Thoracic aorta (tissue), 2 donors: ENCODE measurements around the gene CABLES2. TPM values are rescaled to one million over a fixed set of nuclear protein-coding genes. Genes with fewer than 3 reads are reported as not detected.

Experiments used
- ATAC-seq: fragments of 150-250 bp; one replicate; pipeline ENCODE4 v1.8.0; 2017; ENCODE audit warnings: low read depth; ENCODE audit not compliant: insufficient number of reproducible peaks, low FRiP score
- DNase-seq: peaks from one replicate; pipeline ENCODE4 v3.0.0-alpha.2; 2020; ENCODE audit warnings: low spot score
- H3K27ac ChIP-seq, 2 donors: fragments of 200-600 bp; sonication (generic); 1 replicate in 1 of 2; 2 replicates in 1 of 2; pipeline ENCODE4 v1.5.1; 2016; ENCODE audit warnings: mild to moderate bottlenecking in 2 of 2, moderate library complexity in 2 of 2
- H3K27me3 ChIP-seq: fragments of 200-600 bp; sonication (generic); replicated peaks from 2 replicates; pipeline ENCODE4 v1.6.0; 2016; ENCODE audit warnings: mild to moderate bottlenecking; ENCODE audit not compliant: insufficient read depth
- H3K36me3 ChIP-seq: fragments of 200-600 bp; sonication (generic); one replicate; pipeline ENCODE4 v1.5.1; 2016
- H3K4me1 ChIP-seq, 2 donors: fragments of 200-600 bp; sonication (generic); 1 replicate in 1 of 2; 2 replicates in 1 of 2; pipeline versions ENCODE4 v1.5.1 to v1.6.0; 2016; ENCODE audit warnings: low read depth in 2 of 2, mild to moderate bottlenecking in 1 of 2; ENCODE audit not compliant: control insufficient read depth in 1 of 2
- H3K4me3 ChIP-seq: fragments of 200-600 bp; sonication (generic); 2 replicates; pipeline ENCODE4 v1.5.1; 2016; ENCODE audit warnings: mild to moderate bottlenecking
- H3K9me3 ChIP-seq: fragments of 200-600 bp; sonication (generic); 2 replicates; pipeline ENCODE4 v1.5.1; 2016
- CTCF ChIP-seq: fragments of 200-600 bp; sonication (generic); IDR thresholded peaks from one replicate; pipeline ENCODE4 v1.5.1; 2019; ENCODE audit warnings: antibody characterized with exemption
- total RNA-seq, 2 donors: library from RNA; depleted of rRNA; stranded (reverse); fragments of >200 nt; gene quantifications; one replicate each; pipeline versions ENCODE4 v1.1.0 to v1.2.3, GENCODE V29; 2016

Gene CABLES2
- total RNA-seq, 2 donors from 2014 or later = 2.1 to 9.2 TPM

- H3K4me1 ChIP-seq = peaks cover 73 to 92% of the 10 kb centered on the region in 2 donors
- no peak for ATAC-seq
Measured at GRCh38 chr20:62356589-62357186, 50.4 kb downstream of the CABLES2 start.

GRCh38 chr20:62355878-62356588, 51.1 kb downstream of the CABLES2 start:
- H3K27ac ChIP-seq = peak overlapping the region; percentile 94 to 100
- peaks cover 12% of the 10 kb centered on the region for H3K36me3 ChIP-seq
- no peaks in the 10 kb centered on the region for H3K9me3 ChIP-seq
- no peak for TF ChIP-seq CTCF
- no peaks in the 10 kb centered on the region for H3K27me3 ChIP-seq
- peak overlapping the region; percentile 69 for H3K4me3 ChIP-seq
- ATAC-seq (peak; percentile 36), DNase-seq (no peak)
- H3K4me1 ChIP-seq = peaks cover 67 to 86% of the 10 kb centered on the region in 2 donors

More at GRCh38 chr20:62356589-62357186, 50.4 kb downstream of the CABLES2 start:
- DNase-seq = no peak
- Histone ChIP-seq H3K4me3 (peak overlapping the region; percentile 69), H3K27me3 (no peaks in the 10 kb centered on the region), H3K36me3 (peaks cover 7% of the 10 kb centered on the region), H3K27ac (peak overlapping the region; percentile 94 to 100), H3K9me3 (no peaks in the 10 kb centered on the region)
- no peak for TF ChIP-seq CTCF

- ATAC-seq = peak; percentile 32
- Histone ChIP-seq H3K4me3 (peak overlapping the region; percentile 69), H3K27me3 (no peaks in the 10 kb centered on the region), H3K9me3 (no peaks in the 10 kb centered on the region), H3K36me3 (peaks cover 18% of the 10 kb centered on the region), H3K4me1 (peaks cover 67 to 81% of the 10 kb centered on the region in 2 donors), H3K27ac (peak overlapping the region; percentile 94 to 100)
- no peak for DNase-seq
- no peak for TF ChIP-seq CTCF
Measured at GRCh38 chr20:62355516-62355877, 51.6 kb downstream of the CABLES2 start.

- no peak for ATAC-seq
- no peaks in the 10 kb centered on the region for H3K9me3 ChIP-seq
- H3K27ac ChIP-seq = peak overlapping the region; percentile 94 to 100
- no peaks in the 10 kb centered on the region for H3K27me3 ChIP-seq
- H3K4me1 ChIP-seq = peaks cover 66 to 79% of the 10 kb centered on the region in 2 donors
- no peak for DNase-seq
- peak overlapping the region; percentile 69 for H3K4me3 ChIP-seq
- no peak for TF ChIP-seq CTCF
- peaks cover 20% of the 10 kb centered on the region for H3K36me3 ChIP-seq
Measured at GRCh38 chr20:62354811-62355341, 52.2 kb downstream of the CABLES2 start.

GRCh38 chr20:62354031-62354808, 52.9 kb downstream of the CABLES2 start:
- no peak for ATAC-seq
- peaks cover 20% of the 10 kb centered on the region for H3K36me3 ChIP-seq
- no peaks in the 10 kb centered on the region for H3K27me3 ChIP-seq
- no peaks in the 10 kb centered on the region for H3K9me3 ChIP-seq
- H3K27ac ChIP-seq = peak overlapping the region; percentile 94 to 100
- no peak for DNase-seq
- H3K4me3 ChIP-seq = peak overlapping the region; percentile 69
- no peak for TF ChIP-seq CTCF
- peaks cover 59 to 72% of the 10 kb centered on the region in 2 donors for H3K4me1 ChIP-seq
